IPS-15b (cell line): Measurements from ENCODE around the gene BLVRB.
"Not testable (repeated sequence)": the region's sequence is repeated elsewhere in the genome, so short reads cannot be mapped to it uniquely, and the experiment has no call there.

Source experiments
- H3K27me3 ChIP-seq: one replicate; pipeline ENCODE4 v1.6.1; 2013; ENCODE audit warnings: low read length; ENCODE audit not compliant: control insufficient read depth, insufficient read depth
- H3K36me3 ChIP-seq: one replicate; pipeline ENCODE4 v1.6.1; 2013; ENCODE audit warnings: low read length; ENCODE audit not compliant: control insufficient read depth, insufficient read depth
- H3K4me1 ChIP-seq: one replicate; pipeline ENCODE4 v1.6.1; 2013; ENCODE audit warnings: mild to moderate bottlenecking, low read length; ENCODE audit not compliant: control insufficient read depth, insufficient read depth
- H3K4me3 ChIP-seq: one replicate; pipeline ENCODE4 v1.5.1; 2013; ENCODE audit warnings: low read depth, low read length
- H3K9ac ChIP-seq: one replicate; pipeline ENCODE4 v1.6.1; 2013; ENCODE audit warnings: low read depth, mild to moderate bottlenecking, low read length
- H3K9me3 ChIP-seq: one replicate; pipeline ENCODE4 v1.6.1; 2013; ENCODE audit warnings: mild to moderate bottlenecking, low read length; ENCODE audit not compliant: control insufficient read depth, insufficient read depth

The BLVRB gene

DNA sequence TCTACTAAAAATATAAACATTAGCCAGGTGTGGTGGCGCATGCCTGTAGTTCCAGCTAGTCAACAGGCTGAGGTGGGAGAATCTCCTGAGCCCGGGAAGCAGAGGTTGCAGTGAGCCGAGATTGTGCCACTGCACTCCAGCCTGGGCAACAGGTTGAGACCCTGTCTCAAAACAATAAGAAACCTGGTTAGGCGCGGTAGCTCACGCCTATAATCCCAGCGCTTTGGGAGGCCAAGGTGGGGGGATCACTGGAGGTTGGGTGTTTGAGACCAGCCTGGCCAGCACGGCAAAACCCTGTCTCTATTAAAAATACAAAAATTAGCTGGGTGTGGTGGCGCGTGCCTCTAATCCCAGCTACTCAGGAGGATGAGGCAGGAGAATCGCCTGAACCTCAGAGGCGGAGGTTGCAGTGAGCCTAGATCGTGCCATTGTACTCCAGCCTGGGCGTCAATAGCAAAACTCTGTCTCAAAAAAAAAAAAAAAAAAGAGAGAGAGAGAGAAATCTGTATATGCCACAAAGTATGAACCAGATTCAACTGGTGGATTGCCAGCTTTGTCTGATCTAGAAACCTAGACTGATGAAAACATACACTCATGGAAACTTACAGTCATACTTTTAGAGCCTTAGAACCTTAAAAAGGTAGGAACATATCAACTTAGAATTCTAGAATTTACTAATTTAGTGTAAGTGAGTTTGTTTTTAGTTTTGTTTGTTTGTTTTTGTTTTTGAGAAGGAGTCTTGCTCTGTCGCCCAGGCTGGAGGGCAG is 10.5 kb upstream of the BLVRB start:
- not testable (repeated sequence) for H3K4me1 ChIP-seq, H3K36me3 ChIP-seq, H3K9me3 ChIP-seq, H3K27me3 ChIP-seq, H3K4me3 ChIP-seq, H3K9ac ChIP-seq

DNA sequence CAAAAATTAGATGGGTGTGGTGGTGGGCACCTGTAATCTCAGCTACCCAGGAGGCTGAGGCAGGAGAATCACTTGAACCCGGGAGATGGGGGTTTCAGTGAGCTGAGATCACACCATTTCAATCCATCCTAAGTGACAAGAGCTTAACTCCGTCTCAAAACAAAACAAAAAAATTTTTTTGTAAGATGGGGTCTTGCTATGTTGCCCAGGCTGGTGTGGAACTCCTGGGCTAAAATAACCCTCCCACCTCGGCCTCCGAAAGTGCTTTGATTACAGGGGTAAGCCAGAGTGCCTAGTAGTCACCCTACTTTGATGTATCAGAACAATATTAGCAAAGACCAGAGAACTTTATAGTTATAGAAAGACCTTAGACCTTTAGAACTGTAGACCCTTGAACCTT is 9.2 kb upstream of the BLVRB start:
- H3K27me3 ChIP-seq: no peaks in the 10 kb centered on the region
- H3K9ac ChIP-seq: no peak overlapping the region
- no peaks in the 10 kb centered on the region for H3K9me3 ChIP-seq
- no peak overlapping the region for H3K4me3 ChIP-seq
- no peaks in the 10 kb centered on the region for H3K4me1 ChIP-seq
- no peaks in the 10 kb centered on the region for H3K36me3 ChIP-seq

DNA sequence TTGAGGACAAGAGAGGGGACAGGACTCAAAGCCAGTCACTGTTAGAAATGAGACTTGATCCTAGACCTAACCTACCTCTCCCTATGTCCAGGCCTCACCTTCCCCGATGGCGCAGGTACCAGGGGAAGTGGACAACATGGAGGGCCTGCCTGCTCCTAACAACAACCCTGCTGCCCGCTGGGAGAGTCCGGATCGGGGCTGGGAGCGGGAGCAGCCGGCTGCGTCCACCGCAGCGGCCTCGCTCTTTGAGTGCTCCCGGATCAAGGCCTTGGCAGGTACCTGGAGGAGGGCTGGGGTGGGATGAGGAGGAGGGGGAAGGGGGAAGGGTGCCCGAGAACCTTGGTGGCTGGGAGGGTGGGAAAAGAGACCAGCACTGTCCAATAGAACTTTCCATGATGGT is 7.0 kb upstream of the BLVRB start:
- Histone ChIP-seq H3K27me3 (peaks cover 16% of the 10 kb centered on the region), H3K9ac (no peak overlapping the region), H3K4me1 (no peaks in the 10 kb centered on the region), H3K9me3 (no peaks in the 10 kb centered on the region), H3K4me3 (no peak overlapping the region), H3K36me3 (no peaks in the 10 kb centered on the region)

DNA sequence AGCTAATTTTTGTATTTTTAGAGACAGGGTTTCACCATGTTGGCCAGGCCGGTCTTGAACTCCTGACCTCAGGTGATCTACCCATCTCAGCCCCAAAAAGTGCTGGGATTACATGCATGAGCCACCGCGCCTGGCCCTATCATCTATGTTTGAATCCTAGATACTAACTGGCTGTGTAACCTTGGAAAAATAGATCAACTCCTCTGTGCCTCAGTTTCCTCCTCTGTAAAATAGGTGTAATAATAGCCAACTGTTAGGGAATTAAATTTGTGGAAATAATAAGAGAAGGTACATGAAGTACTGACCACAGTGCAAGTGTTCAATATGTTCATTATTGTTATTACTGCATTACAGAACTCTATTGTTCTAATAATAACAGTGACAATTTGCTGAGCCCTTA is 5.6 kb upstream of the BLVRB start:
- Histone ChIP-seq H3K9ac (no peak overlapping the region), H3K4me1 (peaks cover 1% of the 10 kb centered on the region), H3K27me3 (peaks cover 27% of the 10 kb centered on the region), H3K36me3 (no peaks in the 10 kb centered on the region), H3K4me3 (no peak overlapping the region), H3K9me3 (no peaks in the 10 kb centered on the region)

DNA sequence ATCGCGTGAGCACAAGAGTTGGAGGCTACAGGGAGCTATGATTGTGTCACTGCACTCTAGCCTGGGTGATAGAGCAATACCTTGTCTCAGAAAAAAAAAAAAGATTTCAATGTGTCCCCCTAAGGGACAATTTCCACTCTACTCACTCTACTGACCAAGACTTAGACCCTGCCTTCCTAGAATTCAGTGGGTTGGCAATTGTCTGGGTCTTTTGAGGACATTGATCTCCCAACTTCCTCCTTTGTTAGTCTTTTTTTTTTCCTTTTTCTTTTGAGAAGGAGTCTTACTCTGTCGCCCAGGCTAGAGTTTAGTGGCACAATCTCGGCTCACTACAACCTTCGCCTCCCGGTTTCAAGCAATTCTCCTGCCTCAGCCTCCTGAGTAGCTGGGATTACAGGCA is 3.5 kb upstream of the BLVRB start:
- peaks cover 3% of the 10 kb centered on the region for H3K4me1 ChIP-seq

DNA sequence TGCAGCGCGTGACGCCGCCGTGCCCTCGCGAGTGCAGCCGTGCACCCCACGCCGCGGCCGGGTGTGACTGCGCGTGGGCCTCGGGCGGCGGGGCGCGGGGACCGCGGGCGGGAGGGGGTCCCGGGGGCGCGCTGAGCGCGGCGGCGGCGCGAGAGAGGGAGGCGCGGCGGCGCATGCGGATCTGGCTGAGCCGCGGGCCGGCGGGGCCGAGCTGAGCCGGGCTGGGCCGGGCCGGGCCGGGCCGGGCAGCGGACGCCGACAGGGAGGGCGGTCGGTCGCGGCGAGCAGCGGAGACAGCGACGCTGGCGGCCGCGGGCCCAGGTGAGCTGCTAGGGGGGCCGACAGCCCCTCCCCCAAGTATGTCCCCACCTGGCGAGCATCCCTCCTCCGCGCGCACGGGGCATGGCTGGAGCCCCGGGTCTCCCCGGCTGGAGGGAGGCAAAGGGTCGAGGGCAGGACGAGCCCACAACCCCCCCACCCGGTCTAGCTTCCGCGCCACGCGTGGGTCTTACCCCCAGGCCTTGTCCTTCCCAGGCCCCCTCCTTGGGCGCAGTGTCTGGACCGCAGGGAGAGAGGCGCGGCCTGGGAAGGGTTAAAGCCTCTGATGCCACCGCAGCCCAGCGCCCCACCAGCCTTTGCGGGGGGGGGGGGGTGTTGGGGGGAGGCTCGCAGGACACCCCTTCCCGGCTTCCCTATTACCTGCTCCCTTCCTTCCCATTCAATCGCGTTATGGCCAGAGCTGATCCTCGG is 1.6 kb upstream of the BLVRB start, which contains the start of gene SPTBN4:
TSS of gene SPTBN4 (plus strand) at position 17 of the 750 bp plus-strand sequence. CDS start 5,621 bp downstream, outside the sequence.
- no peaks in the 10 kb centered on the region for H3K36me3 ChIP-seq
- no peak within 1 kb of the TSS for H3K9ac ChIP-seq
- peaks cover 28% of the 10 kb centered on the region for H3K27me3 ChIP-seq
- H3K4me1 ChIP-seq: peaks cover 3% of the 10 kb centered on the region
- H3K4me3 ChIP-seq: peak within 1 kb of the TSS; percentile 39
- H3K9me3 ChIP-seq: no peaks in the 10 kb centered on the region

More for the DNA sequence above, 3.5 kb upstream of the BLVRB start:
- Histone ChIP-seq H3K36me3 (no peaks in the 10 kb centered on the region), H3K27me3 (peaks cover 28% of the 10 kb centered on the region), H3K9me3 (no peaks in the 10 kb centered on the region), H3K4me3 (no peak overlapping the region), H3K9ac (no peak overlapping the region)

DNA sequence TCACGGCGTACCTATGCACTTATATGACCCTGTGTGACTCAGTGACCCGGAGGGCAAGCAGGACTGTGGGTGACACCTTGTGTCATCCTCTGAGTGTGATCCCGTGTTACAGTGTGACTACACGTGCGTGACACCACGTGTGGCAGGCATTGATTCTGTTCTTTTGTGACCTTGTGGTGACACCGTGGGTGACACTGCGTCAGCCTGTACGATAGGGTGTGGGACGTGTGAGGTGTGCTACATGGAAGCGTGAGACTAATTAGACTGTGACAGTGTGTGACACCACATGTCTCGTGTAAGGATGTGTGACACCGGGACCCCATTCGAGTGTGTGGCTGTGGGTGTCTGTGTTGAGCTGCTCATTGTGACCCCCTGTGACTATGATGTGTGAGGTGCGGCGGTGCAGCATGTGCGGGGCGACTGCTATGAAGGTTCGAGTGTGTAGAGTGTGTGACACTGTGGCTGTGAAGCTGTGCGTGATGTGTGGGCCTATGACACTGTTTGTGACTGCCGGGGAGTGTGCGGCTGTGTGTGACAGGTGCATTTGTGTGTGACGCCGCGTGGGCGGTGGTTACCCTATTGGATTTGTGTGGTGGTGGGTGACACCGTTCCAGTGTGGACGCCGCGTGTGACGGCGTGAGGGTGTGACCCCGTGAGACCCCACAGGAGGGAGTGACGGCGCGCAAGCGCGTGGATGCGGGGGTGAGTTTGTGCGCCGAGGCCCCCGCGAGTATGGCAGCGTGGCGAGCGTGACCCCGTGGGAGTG is 857 bp upstream of the BLVRB start:
- Histone ChIP-seq H3K36me3 (no peaks in the 10 kb centered on the region), H3K4me3 (peak overlapping the region; percentile 26), H3K9ac (no peak overlapping the region), H3K27me3 (peaks cover 28% of the 10 kb centered on the region), H3K4me1 (peaks cover 3% of the 10 kb centered on the region), H3K9me3 (no peaks in the 10 kb centered on the region)

DNA sequence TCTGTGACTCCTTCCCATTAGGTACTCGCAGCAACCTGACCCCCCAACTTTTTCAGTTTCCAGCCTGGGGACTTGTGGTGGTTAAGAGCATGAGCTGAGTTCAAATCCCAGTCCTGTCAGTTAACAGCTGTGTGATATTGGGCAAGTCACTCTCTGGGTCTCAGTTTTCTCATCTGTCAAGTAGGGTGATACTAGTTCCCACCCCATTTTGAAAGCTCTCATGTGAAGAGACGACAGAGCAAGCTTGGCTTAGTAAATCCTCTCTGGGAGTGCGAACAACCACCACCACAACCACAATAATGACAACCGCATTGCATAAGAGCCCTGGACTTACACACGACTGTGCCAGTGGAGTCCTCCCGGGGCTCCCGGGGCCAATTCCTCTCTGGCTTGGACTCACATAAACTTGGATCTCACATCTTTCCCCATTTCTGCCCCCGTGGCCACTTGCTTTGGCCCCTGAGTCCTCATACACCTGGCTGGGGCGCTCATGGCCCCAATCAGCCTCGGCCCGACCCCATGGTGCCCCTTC is 454 bp downstream of the BLVRB start:
- H3K9me3 ChIP-seq: no peaks in the 10 kb centered on the region
- no peak overlapping the region for H3K9ac ChIP-seq
- H3K4me3 ChIP-seq: peak overlapping the region; percentile 79
- peaks cover 28% of the 10 kb centered on the region for H3K27me3 ChIP-seq
- no peaks in the 10 kb centered on the region for H3K36me3 ChIP-seq
- peaks cover 3% of the 10 kb centered on the region for H3K4me1 ChIP-seq

DNA sequence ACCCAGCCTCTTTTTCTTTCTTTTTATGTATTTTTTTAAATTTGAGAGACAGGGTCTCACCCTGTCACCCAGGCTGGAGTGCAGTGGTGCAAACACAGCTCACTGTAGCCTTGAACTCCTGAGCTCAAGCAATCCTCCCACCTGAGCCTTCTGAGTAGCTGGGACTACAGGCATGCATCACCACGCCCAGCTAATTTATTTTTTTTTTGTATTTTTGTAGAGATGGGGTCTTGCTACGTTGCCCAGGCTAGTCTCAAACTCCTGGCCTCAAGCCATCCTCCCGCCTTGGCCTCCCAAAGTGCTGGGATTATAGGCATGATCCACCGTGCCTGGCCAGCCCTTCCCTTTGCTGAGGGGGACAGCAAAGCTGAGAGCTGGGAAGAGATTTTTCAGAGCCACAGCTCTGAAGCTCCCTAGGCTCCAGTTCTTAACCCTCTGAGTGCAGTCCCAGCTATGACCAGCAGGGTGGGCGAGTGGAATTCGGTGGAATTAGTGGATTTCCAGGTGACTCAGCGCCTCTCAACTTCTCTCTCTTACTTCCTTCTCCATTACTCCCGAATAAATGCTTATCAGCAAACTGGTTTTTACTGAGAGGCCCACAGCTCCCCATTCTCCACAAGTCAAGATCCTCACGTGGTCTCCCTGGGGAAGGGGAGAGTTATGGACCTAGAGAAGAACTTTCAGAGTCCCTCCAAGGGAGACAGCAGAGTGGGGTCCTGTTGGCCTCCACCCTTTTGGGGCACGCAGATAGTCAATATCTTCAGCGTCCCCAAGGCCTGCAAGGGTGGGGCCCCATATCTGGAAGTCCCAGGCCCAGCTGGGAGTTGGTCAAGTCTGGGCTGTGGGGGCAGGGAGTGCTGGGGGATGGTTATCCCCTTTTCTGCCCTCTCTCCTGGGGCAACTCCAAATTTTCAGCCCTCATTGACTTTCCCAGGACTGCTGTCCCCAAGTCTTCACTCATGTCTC is 1.2 kb downstream of the BLVRB start:
- peak overlapping the region; percentile 79 for H3K4me3 ChIP-seq
- H3K9ac ChIP-seq: no peak overlapping the region
- H3K4me1 ChIP-seq: peaks cover 3% of the 10 kb centered on the region
- H3K9me3 ChIP-seq: no peaks in the 10 kb centered on the region
- H3K27me3 ChIP-seq: peaks cover 28% of the 10 kb centered on the region
- H3K36me3 ChIP-seq: no peaks in the 10 kb centered on the region

DNA sequence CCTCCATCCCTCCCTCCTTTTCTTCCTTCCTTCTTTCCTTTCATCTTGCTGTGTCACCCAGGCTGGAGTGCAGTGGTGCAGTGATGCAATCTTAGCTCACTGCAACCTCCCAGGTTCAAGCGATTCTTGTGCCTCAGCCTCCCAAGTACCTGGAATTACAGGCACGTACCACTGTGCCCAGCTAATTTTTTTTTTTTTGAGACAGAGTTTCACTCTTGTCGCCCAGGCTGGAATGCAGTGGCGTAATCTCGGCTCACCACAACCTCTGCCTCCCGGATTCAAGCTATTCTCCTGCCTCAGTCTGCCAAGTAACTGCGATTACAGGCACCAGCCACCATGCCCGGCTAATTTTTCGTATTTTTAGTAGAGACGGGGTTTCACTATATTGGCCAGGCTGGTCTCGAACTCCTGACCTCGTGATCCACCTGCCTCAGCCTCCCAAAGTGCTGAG is 1.9 kb downstream of the BLVRB start:
- not testable (repeated sequence) for H3K36me3 ChIP-seq, H3K9ac ChIP-seq, H3K4me1 ChIP-seq, H3K9me3 ChIP-seq, H3K4me3 ChIP-seq
- H3K27me3 ChIP-seq: peaks cover 23% of the 10 kb centered on the region
